K562 (cell line): ENCODE data around the gene LAMB3. TPM values are rescaled to one million over a fixed set of nuclear protein-coding genes. Genes with fewer than 3 reads are reported as not detected.

Experiments
- ATAC-seq: fragments of 200-7000 bp; cut with Tn5 transposase; 3 replicates; pipeline ENCODE4 v1.9.1; 2020; ENCODE audit warnings: moderate library complexity
- BruUV-seq: library from RNA; stranded (reverse); fragments of 400-500 nt; replicated peaks from 2 replicates; lab custom pipeline; 2021; lab: Mats Ljungman, UMichigan
- CTCF ChIA-PET: fragments of 300-600 bp; formaldehyde crosslinking; extraction: SDS; loops from one replicate; lab custom pipeline; 2021; ENCODE audit warnings: low intra/inter-chr PET ratio; lab: Yijun Ruan, JAX
- POLR2A ChIA-PET: fragments of 300-600, 350-650 bp; sonication (Branson Sonifier 250); formaldehyde crosslinking; extraction: SDS; loops from one replicate; lab custom pipeline; 2021; ENCODE audit warnings: antibody characterized with exemption, inconsistent platforms; lab: Yijun Ruan, JAX
- DNase-seq, 4 experiments: peaks; one replicate each; pipeline versions ENCODE4 v3.0.0 to v3.0.0-alpha.2; 2011 to 2018; ENCODE audit warnings: low spot score in 3 of 4, mixed read lengths in 3 of 4; ENCODE audit errors: extremely low read depth in 1 of 4
- FAIRE-seq: peaks from 2 replicates; lab custom pipeline; 2011; peaks lifted over from hg19 to GRCh38; lab: Jason Lieb, UNC
- H2AFZ ChIP-seq: 2 replicates; pipeline ENCODE4 v1.6.0; 2011; ENCODE audit warnings: low read depth, low read length, control low read depth, inconsistent platforms
- H3K27ac ChIP-seq: fragments of 200-600 bp; 3 replicates; pipeline ENCODE4 v1.8.0; 2011; ENCODE audit warnings: low read depth, mild to moderate bottlenecking, control low read depth, inconsistent platforms, low read length, moderate library complexity, mixed read lengths; ENCODE audit errors: extremely low read depth
- H3K27me3 ChIP-seq, 2 experiments: fragments of 300-600 bp in 1 of 2; 2 replicates in 1 of 2; 3 replicates in 1 of 2; pipeline versions ENCODE4 v1.6.0 to v1.8.0; 2011; ENCODE audit warnings: inconsistent platforms in 2 of 2, low read length in 2 of 2, mild to moderate bottlenecking in 1 of 2, mixed read lengths in 1 of 2, moderate library complexity in 1 of 2; ENCODE audit not compliant: control insufficient read depth in 2 of 2, insufficient read depth in 2 of 2
- H3K36me3 ChIP-seq: fragments of 300-600 bp; 3 replicates; pipeline ENCODE4 v1.8.0; 2011; ENCODE audit warnings: mild to moderate bottlenecking, low read length, inconsistent platforms; ENCODE audit not compliant: control insufficient read depth, insufficient read depth
- H3K4me1 ChIP-seq, 2 experiments: fragments of 200-600 bp in 1 of 2; replicated peaks in 1 of 2; 2 replicates in 1 of 2; 3 replicates in 1 of 2; pipeline versions ENCODE4 v1.5.1 to v1.8.0; 2011; ENCODE audit warnings: inconsistent platforms in 2 of 2, low read length in 2 of 2, mild to moderate bottlenecking in 1 of 2, mixed read lengths in 1 of 2, moderate library complexity in 1 of 2; ENCODE audit not compliant: control insufficient read depth in 2 of 2, insufficient read depth in 2 of 2
- H3K4me2 ChIP-seq: 2 replicates; pipeline ENCODE4 v1.6.1; 2011; ENCODE audit warnings: low read length, control low read depth, inconsistent platforms, mixed read lengths; ENCODE audit not compliant: insufficient read depth
- H3K4me3 ChIP-seq: fragments of 200-600 bp; sonication (generic), shearing (Covaris generic); 2 replicates; pipeline ENCODE4 v1.5.1; 2016; ENCODE audit warnings: control low read depth, inconsistent platforms
- H3K79me2 ChIP-seq: fragments of 200-600 bp; 3 replicates; pipeline ENCODE4 v1.8.0; 2011; ENCODE audit warnings: low read length, inconsistent platforms; ENCODE audit not compliant: control insufficient read depth, insufficient read depth
- H3K9ac ChIP-seq, 2 experiments: 2 replicates each; pipeline versions ENCODE4 v1.6.0 to v1.6.1; 2011; ENCODE audit warnings: low read depth in 2 of 2, low read length in 2 of 2, control low read depth in 1 of 2, inconsistent platforms in 1 of 2, mild to moderate bottlenecking in 1 of 2, mixed read lengths in 1 of 2; ENCODE audit not compliant: insufficient read depth in 1 of 2
- H3K9me1 ChIP-seq: one replicate; pipeline ENCODE4 v1.6.0; 2011; ENCODE audit warnings: inconsistent platforms, mild to moderate bottlenecking, low read length, moderate library complexity; ENCODE audit not compliant: control insufficient read depth, insufficient read depth
- H3K9me3 ChIP-seq: replicated peaks from 2 replicates; pipeline ENCODE4 v1.5.1; 2011; ENCODE audit warnings: low read depth, low read length, inconsistent platforms; ENCODE audit not compliant: control insufficient read depth, insufficient read depth
- H4K20me1 ChIP-seq: replicated peaks from 2 replicates; pipeline ENCODE4 v1.6.1; 2011; ENCODE audit warnings: low read length, inconsistent platforms, mixed read lengths; ENCODE audit not compliant: control insufficient read depth, insufficient read depth
- CREB5 ChIP-seq: fragments of 250-450 bp; sonication (Bioruptor Pico); IDR thresholded peaks from 2 replicates; pipeline ENCODE4 v1.5.0; 2020; ENCODE audit warnings: mild to moderate bottlenecking
- EHMT2 ChIP-seq: fragments of 450-650 bp; IDR thresholded peaks from 2 replicates; pipeline ENCODE4 v1.6.1; 2018; ENCODE audit warnings: antibody characterized with exemption
- HCFC1 ChIP-seq: IDR thresholded peaks from 2 replicates; pipeline ENCODE4 v1.6.1; 2012; ENCODE audit warnings: low read depth, low read length, improper control_type of control experiment
- MLX ChIP-seq, 2 experiments: fragments of 450-650 bp in 1 of 2; sonication (generic) in 1 of 2; formaldehyde crosslinking; conservative IDR thresholded peaks; 2 replicates each; pipeline versions ENCODE4 v1.4.0 to v1.8.1; 2020 to 2022; ENCODE audit warnings: mild to moderate bottlenecking in 1 of 2, missing genetic modification reagents in 1 of 2
- MTA1 ChIP-seq: fragments of 450-650 bp; IDR thresholded peaks from 2 replicates; pipeline ENCODE4 v1.6.1; 2017; ENCODE audit warnings: borderline replicate concordance
- NR4A1 ChIP-seq, 2 experiments: fragments of 250-450 bp in 1 of 2; fragments of 450-650 bp in 1 of 2; sonication (Bioruptor Pico) in 1 of 2; IDR thresholded peaks; 2 replicates each; pipeline versions ENCODE4 v1.4.0 to v1.6.1; 2016 to 2020; ENCODE audit warnings: mild to moderate bottlenecking in 2 of 2, missing compliant biosample characterization in 1 of 2, missing genetic modification characterization in 1 of 2, moderate library complexity in 1 of 2
- ZNF143 ChIP-seq: sonication (generic); formaldehyde crosslinking; IDR thresholded peaks from 2 replicates; pipeline ENCODE4 v1.9.0; 2022; ENCODE audit warnings: mild to moderate bottlenecking, missing genetic modification reagents
- ZNF282 ChIP-seq: sonication (generic); formaldehyde crosslinking; IDR thresholded peaks from 2 replicates; pipeline ENCODE4 v1.8.1; 2023; ENCODE audit warnings: missing genetic modification reagents
- ZNF609 ChIP-seq: sonication (generic); formaldehyde crosslinking; IDR thresholded peaks from 2 replicates; pipeline ENCODE4 v1.8.1; 2023; ENCODE audit warnings: missing genetic modification reagents, mild to moderate bottlenecking, borderline replicate concordance
- ZSCAN29 ChIP-seq: fragments of 450-650 bp; IDR thresholded peaks from 2 replicates; pipeline ENCODE4 v1.6.1; 2017
- WGBS: fragments of 100-300 bp; shearing (Covaris generic); methylation state at CpG from one replicate; pipeline ENCODE4 v1.1.6; 2016; ENCODE audit warnings: low coverage, mixed read lengths; ENCODE audit not compliant: insufficient coverage; ENCODE audit errors: missing lambda C conversion rate; 5-methylcytosine and 5-hydroxymethylcytosine counted together
- in situ Hi-C: fragments of 300-500 bp; cut with MboI; formaldehyde crosslinking; loops from 4 replicates; pipeline ENCODE4 v1.15.0; 2018; ENCODE audit warnings: inconsistent platforms, mixed read lengths
- intact Hi-C: fragments of 100-400 bp; cut with micrococcal nuclease; formaldehyde crosslinking; loops from 2 replicates; pipeline ENCODE4 v1.14.2; 2022
- polyA plus RNA-seq, 8 experiments: library from polyadenylated mRNA; depleted of rRNA in 4 of 8; stranded (reverse) in 5 of 8; unstranded in 3 of 8; fragments of >200 nt; fragmentation: Nextera tagmentation in 2 of 8; fragmentation: Illumina TruSeq in 1 of 8; extraction: Ambion mirVana in 2 of 8; extraction: Trizol in 1 of 8; gene quantifications; 2 replicates each; pipeline versions ENCODE4 v1.2.1 to v1.2.3, GENCODE V29; 2011 to 2014; ENCODE audit warnings: inconsistent platforms in 1 of 8, missing spikeins in 1 of 8
- total RNA-seq, 7 experiments: library from RNA; depleted of rRNA in 6 of 7; stranded (reverse); fragments of >200 nt in 6 of 7; fragmentation: Illumina TruSeq in 2 of 7; extraction: Trizol in 2 of 7; gene quantifications; 2 replicates each; pipeline versions ENCODE4 v1.2.1 to v1.2.3, GENCODE V29; 2011 to 2021; ENCODE audit warnings: low replicate concordance in 1 of 7

The LAMB3 gene
- total and polyA plus RNA-seq, 9 of the 15 experiments (the other 6 are each of a cell fraction or from before 2014, with no cell fraction given), result 0.08 to 1.3 (median 0.91) TPM

- TF ChIP-seq MLX (CRISPR knock-in tag; conservative IDR thresholded peaks at IDR 0.05), result no peak
- no peak for TF ChIP-seq HCFC1
- no peak for TF ChIP-seq NR4A1 (CRISPR knock-in tag; IDR thresholded peaks at IDR 0.05)
- TF ChIP-seq NR4A1 (tag; IDR thresholded peaks at IDR 0.05), result 0 out of 2 replicates have a peak, but pooled peaks have one; percentile 37
- TF ChIP-seq EHMT2, result no peak
- TF ChIP-seq ZNF143, result no peak
- TF ChIP-seq ZSCAN29, result no peak
These were observed 1.1 kb downstream of the LAMB3 start (continued) for GRCh38 chr1:209651138-209651587.

- H3K9ac ChIP-seq, result no peak overlapping the region
- no peaks in the 10 kb centered on the region for H3K9me3 ChIP-seq
- CTCF ChIA-PET, result interaction anchor here (1.1 kb wide), 1 partner anchor 74 kb away, joined by 3 read pairs; no protein-coding TSS in a partner anchor
- H3K79me2 ChIP-seq, result no peaks in the 10 kb centered on the region
- no peaks in the 10 kb centered on the region for H3K27me3 ChIP-seq
- 0 out of 2 replicates have a peak, but pooled peaks have one; percentile 39 for TF ChIP-seq CREB5 (CRISPR knock-in tag)
- TF ChIP-seq ZNF282 (CRISPR knock-in tag), result no peak
- TF ChIP-seq MTA1, result no peak
- TF ChIP-seq ZNF609 (CRISPR knock-in tag), result no peak
- TF ChIP-seq, all 486 proteins: peak for 1
- H2AFZ ChIP-seq, result peak overlapping the region; percentile 80; the same call in 1 of the 2 replicates
- intact Hi-C loops (no loop called here), in situ Hi-C loops (loop anchor here (10.0 kb wide), 1 partner anchor 1826 kb away; no protein-coding TSS in a partner anchor)
- no peaks in the 10 kb centered on the region for H4K20me1 ChIP-seq
- BruUV-seq, result no TSS peak
- no peak for FAIRE-seq
- no peak overlapping the region for H3K4me3 ChIP-seq
- ATAC-seq, result no peak
- no peaks in the 10 kb centered on the region for H3K9me1 ChIP-seq
- H3K4me1 ChIP-seq, result peaks cover 54 to 76% of the 10 kb centered on the region in 2 experiments
- no peak overlapping the region for H3K27ac ChIP-seq
- 60% methylated on average over 1 of the region's 1 CpG for WGBS
- POLR2A ChIA-PET, result interaction anchor here (1.4 to 3.5 kb wide), 5 partner anchors 8 to 23 kb away, joined by 4 to 15 read pairs (median 6); no protein-coding TSS in a partner anchor
- no peak for DNase-seq
- no peaks in the 10 kb centered on the region for H3K36me3 ChIP-seq
- no peak overlapping the region for H3K4me2 ChIP-seq
These were observed 1.8 kb downstream of the LAMB3 start for GRCh38 chr1:209650454-209650853.
